Activated CD4-positive, alpha-beta memory T cell treated with anti-CD3 and anti-CD28 coated beads for 36 hours (primary cell): ENCODE data around the gene ARHGEF40. TPM values are rescaled to one million over a fixed set of nuclear protein-coding genes. Genes with fewer than 3 reads are reported as not detected.

ENCODE experiments used
- CTCF ChIA-PET: fragments of 350-600 bp; sonication (Branson Sonifier 250); formaldehyde crosslinking; loops from one replicate; lab custom pipeline; 2021; ENCODE audit warnings: antibody characterized with exemption, inconsistent platforms; lab: Charles Lee
- POLR2A ChIA-PET: fragments of 350-600 bp; sonication (Branson Sonifier 250); formaldehyde crosslinking; loops from one replicate; lab custom pipeline; 2021; ENCODE audit warnings: antibody characterized with exemption; lab: Charles Lee
- DNase-seq: peaks from one replicate; pipeline ENCODE4 v3.0.0-alpha.2; 2020
- H3K27ac Mint-ChIP-seq: one replicate; pipeline ENCODE4 v1.8.0; 2021; ENCODE audit warnings: mixed read lengths
- H3K27me3 Mint-ChIP-seq: one replicate; pipeline ENCODE4 v1.8.0; 2021; ENCODE audit warnings: mixed read lengths
- H3K36me3 Mint-ChIP-seq: one replicate; pipeline ENCODE4 v1.8.0; 2021; ENCODE audit warnings: mixed read lengths
- H3K4me1 Mint-ChIP-seq: one replicate; pipeline ENCODE4 v1.8.0; 2021; ENCODE audit warnings: low read depth, mixed read lengths
- H3K4me3 Mint-ChIP-seq: one replicate; pipeline ENCODE4 v1.8.0; 2021; ENCODE audit warnings: mild to moderate bottlenecking, mixed read lengths
- H3K9me3 Mint-ChIP-seq: one replicate; pipeline ENCODE4 v1.8.0; 2021; ENCODE audit warnings: mixed read lengths
- intact Hi-C: fragments of 100-400 bp; cut with micrococcal nuclease; formaldehyde crosslinking; loops from one replicate; pipeline ENCODE4 v1.15.1; 2023
- total RNA-seq, 2 experiments: library from RNA; stranded (reverse); gene quantifications; one replicate each; pipeline ENCODE4 v1.2.3, GENCODE V29; 2021

The ARHGEF40 gene
- total RNA-seq, 2 experiments from 2014 or later = 0.33 to 0.44 TPM

GRCh38 chr14:21089271-21089670 is 19.2 kb downstream of the ARHGEF40 start:
- ChIA-PET CTCF (interaction anchor here (0.5 to 9.1 kb wide), 9 partner anchors 8 to 75 kb away, joined by 3 to 146 read pairs (median 9); partner anchors contain the start of genes ARHGEF40 and TMEM253), POLR2A (no interaction called here)
- Mint-ChIP-seq H3K27me3 (no peaks in the 10 kb centered on the region), H3K4me3 (no peak overlapping the region), H3K36me3 (peaks cover 1% of the 10 kb centered on the region), H3K4me1 (peaks cover 23% of the 10 kb centered on the region), H3K27ac (peak overlapping the region; percentile 24), H3K9me3 (no peaks in the 10 kb centered on the region)
- intact Hi-C loops = no loop called here
- no peak for DNase-seq

GRCh38 chr14:21089877-21090193 is 19.7 kb downstream of the ARHGEF40 start:
- Mint-ChIP-seq H3K27me3 (no peaks in the 10 kb centered on the region), H3K36me3 (peaks cover 1% of the 10 kb centered on the region), H3K27ac (no peak overlapping the region), H3K4me3 (no peak overlapping the region), H3K9me3 (no peaks in the 10 kb centered on the region), H3K4me1 (peaks cover 23% of the 10 kb centered on the region)
- ChIA-PET CTCF (interaction anchor here (0.8 to 9.1 kb wide), 9 partner anchors 8 to 75 kb away, joined by 3 to 146 read pairs (median 9); partner anchors contain the start of genes ARHGEF40 and TMEM253), POLR2A (no interaction called here)
- no peak for DNase-seq
- intact Hi-C loops = no loop called here

- H3K4me3 Mint-ChIP-seq = no peak overlapping the region
- H3K9me3 Mint-ChIP-seq = no peaks in the 10 kb centered on the region
- POLR2A ChIA-PET = no interaction called here
- H3K4me1 Mint-ChIP-seq = peaks cover 23% of the 10 kb centered on the region
- intact Hi-C loops = no loop called here
- no peak overlapping the region for H3K27ac Mint-ChIP-seq
- peak; percentile 59 for DNase-seq
- CTCF ChIA-PET = interaction anchor here (1.0 to 9.1 kb wide), 8 partner anchors 7 to 76 kb away, joined by 4 to 146 read pairs (median 14); partner anchors contain the start of genes ARHGEF40 and TMEM253
- peaks cover 1% of the 10 kb centered on the region for H3K36me3 Mint-ChIP-seq
- H3K27me3 Mint-ChIP-seq = no peaks in the 10 kb centered on the region
Measured at GRCh38 chr14:21090194-21090939, 20.3 kb downstream of the ARHGEF40 start.

GRCh38 chr14:21090940-21091663 is 21.0 kb downstream of the ARHGEF40 start:
- H3K4me3 Mint-ChIP-seq = no peak overlapping the region
- H3K27ac Mint-ChIP-seq = no peak overlapping the region
- no peak for DNase-seq
- intact Hi-C loops = no loop called here
- H3K36me3 Mint-ChIP-seq = peaks cover 1% of the 10 kb centered on the region
- no peaks in the 10 kb centered on the region for H3K9me3 Mint-ChIP-seq
- H3K27me3 Mint-ChIP-seq = no peaks in the 10 kb centered on the region
- peaks cover 23% of the 10 kb centered on the region for H3K4me1 Mint-ChIP-seq
- ChIA-PET CTCF (interaction anchor here (1.0 to 9.1 kb wide), 19 partner anchors 12 to 141 kb away, joined by 3 to 278 read pairs (median 15); partner anchors contain the start of genes ARHGEF40, NDRG2, SLC39A2 and TMEM253), POLR2A (no interaction called here)

- H3K27ac Mint-ChIP-seq = no peak overlapping the region
- H3K27me3 Mint-ChIP-seq = no peaks in the 10 kb centered on the region
- no peak overlapping the region for H3K4me3 Mint-ChIP-seq
- DNase-seq = no peak
- intact Hi-C loops = loop anchor here (1.0 kb wide), 3 partner anchors 12 to 78 kb away; no protein-coding TSS in a partner anchor
- ChIA-PET POLR2A (interaction anchor here (0.8 to 1.1 kb wide), 2 partner anchors 13 to 77 kb away, joined by 3 to 5 read pairs; no protein-coding TSS in a partner anchor), CTCF (interaction anchor here (0.7 to 7.8 kb wide), 29 partner anchors 8 to 471 kb away, joined by 3 to 278 read pairs (median 6); partner anchors contain the start of genes ARHGEF40, NDRG2, RNASE8 and SLC39A2)
- no peaks in the 10 kb centered on the region for H3K9me3 Mint-ChIP-seq
- peaks cover 1% of the 10 kb centered on the region for H3K36me3 Mint-ChIP-seq
- peaks cover 19% of the 10 kb centered on the region for H3K4me1 Mint-ChIP-seq
Measured at GRCh38 chr14:21091821-21092272, 21.7 kb downstream of the ARHGEF40 start.

- intact Hi-C loops = loop anchor here (1.0 kb wide), 3 partner anchors 12 to 78 kb away; no protein-coding TSS in a partner anchor
- CTCF ChIA-PET = interaction anchor here (0.7 to 7.8 kb wide), 33 partner anchors 9 to 470 kb away, joined by 3 to 278 read pairs (median 6); partner anchors contain the start of genes ARHGEF40, NDRG2, RNASE8 and SLC39A2
- H3K27ac Mint-ChIP-seq = no peak overlapping the region
- POLR2A ChIA-PET = interaction anchor here (0.8 to 1.3 kb wide), 5 partner anchors 10 to 138 kb away, joined by 3 to 5 read pairs (median 3); no protein-coding TSS in a partner anchor
- no peak overlapping the region for H3K4me3 Mint-ChIP-seq
- H3K36me3 Mint-ChIP-seq = peaks cover 1% of the 10 kb centered on the region
- peak; percentile 92 for DNase-seq
- H3K4me1 Mint-ChIP-seq = peaks cover 21% of the 10 kb centered on the region
- no peaks in the 10 kb centered on the region for H3K27me3 Mint-ChIP-seq
- H3K9me3 Mint-ChIP-seq = no peaks in the 10 kb centered on the region
Measured at GRCh38 chr14:21092273-21093011, 22.3 kb downstream of the ARHGEF40 start.

GRCh38 chr14:21093018-21093417 is 22.9 kb downstream of the ARHGEF40 start:
- Mint-ChIP-seq H3K36me3 (peaks cover 1% of the 10 kb centered on the region), H3K9me3 (no peaks in the 10 kb centered on the region), H3K4me3 (no peak overlapping the region), H3K27ac (no peak overlapping the region), H3K27me3 (no peaks in the 10 kb centered on the region), H3K4me1 (peaks cover 16% of the 10 kb centered on the region)
- DNase-seq = no peak
- ChIA-PET CTCF (interaction anchor here (0.8 to 7.8 kb wide), 31 partner anchors 9 to 382 kb away, joined by 3 to 278 read pairs (median 6); partner anchors contain the start of genes ARHGEF40, NDRG2, RNASE8 and SLC39A2), POLR2A (interaction anchor here (0.8 to 1.3 kb wide), 4 partner anchors 9 to 138 kb away, joined by 3 to 5 read pairs (median 4); no protein-coding TSS in a partner anchor)
- intact Hi-C loops = no loop called here

GRCh38 chr14:21093769-21094681 is 23.9 kb downstream of the ARHGEF40 start:
- no peaks in the 10 kb centered on the region for H3K27me3 Mint-ChIP-seq
- CTCF ChIA-PET = interaction anchor here (1.8 to 7.8 kb wide), 9 partner anchors 9 to 123 kb away, joined by 7 to 278 read pairs (median 24); partner anchors contain the start of genes ARHGEF40 and TMEM253
- no peak overlapping the region for H3K4me3 Mint-ChIP-seq
- no peaks in the 10 kb centered on the region for H3K9me3 Mint-ChIP-seq
- H3K36me3 Mint-ChIP-seq = peaks cover 1% of the 10 kb centered on the region
- no peak overlapping the region for H3K27ac Mint-ChIP-seq
- intact Hi-C loops = no loop called here
- no peak for DNase-seq
- POLR2A ChIA-PET = interaction anchor here (1.2 kb wide), 1 partner anchor 8 kb away, joined by 5 read pairs; no protein-coding TSS in a partner anchor
- H3K4me1 Mint-ChIP-seq = peaks cover 17% of the 10 kb centered on the region

GRCh38 chr14:21095430-21096205 is 25.5 kb downstream of the ARHGEF40 start:
- H3K9me3 Mint-ChIP-seq = no peaks in the 10 kb centered on the region
- H3K27ac Mint-ChIP-seq = no peak overlapping the region
- ChIA-PET POLR2A (interaction anchor here (0.6 kb wide), 1 partner anchor 12 kb away, joined by 3 read pairs; no protein-coding TSS in a partner anchor), CTCF (interaction anchor here (0.7 to 7.8 kb wide), 9 partner anchors 8 to 91 kb away, joined by 3 to 278 read pairs (median 6); partner anchors contain the start of genes ARHGEF40 and TMEM253)
- no peak for DNase-seq
- H3K36me3 Mint-ChIP-seq = peaks cover 1% of the 10 kb centered on the region
- H3K4me3 Mint-ChIP-seq = no peak overlapping the region
- no peaks in the 10 kb centered on the region for H3K27me3 Mint-ChIP-seq
- intact Hi-C loops = no loop called here
- H3K4me1 Mint-ChIP-seq = peaks cover 23% of the 10 kb centered on the region
